Measurements from ENCODE around the gene LIG4. TPM values are rescaled to one million over a fixed set of nuclear protein-coding genes. Genes with fewer than 3 reads are reported as not detected.

The LIG4 gene
- total RNA-seq: 22.5 and 22.6 TPM in 2 replicates

DNA sequence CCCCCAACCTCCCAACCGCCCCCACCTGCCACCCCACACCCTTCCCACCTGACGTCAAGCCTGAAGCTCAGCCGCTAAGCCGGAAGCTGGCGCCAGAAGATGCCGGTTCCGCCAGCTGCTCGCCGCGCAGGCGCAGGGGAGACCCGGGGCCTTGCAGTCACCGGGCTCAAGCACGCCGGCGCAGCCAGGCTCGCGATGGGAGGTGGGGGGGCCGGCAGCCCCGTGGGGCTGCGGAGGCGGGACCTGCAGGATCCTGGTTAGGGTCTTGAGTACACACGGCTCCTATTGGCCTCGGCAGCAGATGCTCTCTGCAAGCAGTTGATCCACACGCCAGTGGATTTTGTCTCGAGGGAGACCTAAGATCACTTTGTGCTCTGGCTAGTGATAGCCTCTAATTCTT is at the start of gene LIG4:
Gene LIG4, minus strand, starts transcription at position 101 of the 400 bp plus-strand sequence. CDS start 4,268 bp downstream, outside the sequence.

DNA sequence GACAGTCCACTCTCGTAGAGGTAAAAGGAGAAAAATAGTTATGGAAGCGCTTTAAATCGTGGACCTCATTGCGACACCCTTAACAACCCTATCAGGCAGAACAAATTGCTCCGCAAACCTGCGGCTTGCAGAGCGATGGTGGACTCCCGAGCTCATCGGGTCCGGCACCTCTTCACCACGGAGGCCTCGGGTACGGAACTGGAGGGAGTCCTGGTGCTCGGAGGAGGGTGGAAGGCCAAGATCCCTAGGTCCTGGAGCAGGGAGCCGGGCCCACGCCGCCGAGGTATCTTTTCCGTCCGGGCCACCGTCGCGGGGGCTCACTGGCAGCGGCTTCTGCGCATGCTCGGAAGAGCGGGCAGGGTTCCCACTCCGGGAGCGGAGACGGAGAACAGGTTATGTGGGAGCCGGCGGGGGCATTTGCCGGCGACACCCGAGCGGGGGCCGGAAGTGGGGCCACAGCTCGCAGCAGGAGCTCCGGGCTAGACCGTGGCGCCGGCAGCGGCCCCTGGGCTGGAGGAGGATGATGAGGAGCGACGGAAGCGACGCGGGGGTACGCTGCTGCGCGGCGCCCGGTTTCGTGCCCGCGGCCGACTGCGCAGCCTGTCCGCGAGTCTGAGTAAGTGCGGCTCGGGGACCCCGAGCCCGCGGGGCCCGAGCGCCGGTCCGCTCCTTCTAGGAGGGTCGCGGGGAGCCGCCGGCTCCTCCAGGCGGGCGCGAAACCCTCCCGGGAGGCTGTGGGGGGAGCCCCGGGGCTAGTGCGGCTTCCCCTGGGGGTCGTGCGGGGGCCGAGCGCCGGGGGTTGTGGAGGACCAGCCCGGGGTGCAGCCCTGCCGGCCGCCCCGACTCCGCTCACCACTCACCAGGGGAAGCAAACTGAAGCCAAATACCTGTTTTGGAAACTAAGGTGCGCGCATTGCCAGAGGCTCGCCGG is 3.0 kb upstream of the LIG4 start, which contains the start of gene ABHD13:
Gene ABHD13, plus strand, starts transcription at position 349 of the 931 bp plus-strand sequence. CDS start 10,827 bp downstream, outside the sequence.

Other genes with a start within 250 kb of the LIG4 start
- gene ABHD13, start 2.9 kb upstream of the LIG4 start, total RNA-seq: 8.2 and 11.7 TPM in 2 replicates
- gene TNFSF13B, start 54.2 kb upstream of the LIG4 start, total RNA-seq: 0.34 and 2.6 TPM in 2 replicates

Measured in nasal cavity respiratory epithelium epithelial cell of viscerocranial mucosa (primary cell).